ENCODE results near the gene PDE4D. TPM values are rescaled to one million over a fixed set of nuclear protein-coding genes. Genes with fewer than 3 reads are reported as not detected.

Gene PDE4D
- total and polyA plus RNA-seq, 2 donors (not counting 1 experiment from before 2014, with no cell fraction given) = 14.9 to 171 TPM

- no peak for ATAC-seq (ENCODE audit: low read depth)
- H3K27ac ChIP-seq (ENCODE audit: low read length in 2 of 2) = no peak overlapping the region
- intact Hi-C loops (cut with micrococcal nuclease) = no loop called here
- POLR2A ChIA-PET = no interaction called here
- H3K4me2 ChIP-seq (replicated peaks; ENCODE audit: low read depth, low read length, poor library complexity, severe bottlenecking) = no peak overlapping the region
- Mint-ChIP-seq H3K4me1 (no peaks in the 10 kb centered on the region), H3K27ac (no peak overlapping the region), H3K27me3 (peaks cover 25% of the 10 kb centered on the region), H3K4me3 (no peak overlapping the region), H3K9me3 (ENCODE audit: insufficient read depth) (peaks cover 3% of the 10 kb centered on the region)
- DNase-seq = no peak
- H3K4me3 ChIP-seq (ENCODE audit: control extremely low read depth in 1 of 5, extremely low read depth in 1 of 5, insufficient read depth in 1 of 5, low read depth in 2 of 5, low read length in 4 of 5) = no peak overlapping the region
- no peak overlapping the region for H2AFZ ChIP-seq (ENCODE audit: insufficient read depth, low read depth, low read length, poor library complexity, severe bottlenecking)
- peaks cover 0 to 3% (median 0%) of the 10 kb centered on the region in 4 experiments for H3K27me3 ChIP-seq (replicated peaks in 1 of 4; ENCODE audit: control extremely low read depth in 1 of 4, control insufficient read depth in 3 of 4, insufficient read depth in 4 of 4, low read length in 3 of 4)
- CTCF ChIA-PET = no interaction called here
- no peak for TF ChIP-seq EZH2 (IDR thresholded peaks at IDR 0.05; ENCODE audit: borderline replicate concordance, insufficient read depth, low read depth, low read length, poor library complexity, severe bottlenecking)
- no peak overlapping the region for H3K9ac ChIP-seq (ENCODE audit: low read length)
- H3K4me1 ChIP-seq (ENCODE audit: control insufficient read depth in 2 of 2, insufficient read depth in 2 of 2, low read length in 2 of 2) = no peaks in the 10 kb centered on the region
- H4K20me1 ChIP-seq (ENCODE audit: control insufficient read depth, insufficient read depth, low read length, poor library complexity, severe bottlenecking) = no peaks in the 10 kb centered on the region
- H3K36me3 ChIP-seq (replicated peaks in 1 of 2; ENCODE audit: control extremely low read depth in 1 of 2, control insufficient read depth in 1 of 2, extremely low read depth in 1 of 2, insufficient read depth in 2 of 2, low read length in 1 of 2) = no peaks in the 10 kb centered on the region
- H3K79me2 ChIP-seq (ENCODE audit: control insufficient read depth, insufficient read depth, low read length) = no peaks in the 10 kb centered on the region
- H3K9me3 ChIP-seq (ENCODE audit: control extremely low read depth in 1 of 3, control insufficient read depth in 2 of 3, insufficient read depth in 1 of 3, low read length in 2 of 3) = no peaks in the 10 kb centered on the region
- WGBS (ENCODE audit: insufficient coverage) = 89% methylated on average over 3 of the region's 3 CpGs
Measured at GRCh38 chr5:58930520-58930919, 963.0 kb downstream of the PDE4D start.

- Histone ChIP-seq H3K27ac (ENCODE audit: low read length in 2 of 2) (no peak overlapping the region), H3K27me3 (replicated peaks in 1 of 4; ENCODE audit: control extremely low read depth in 1 of 4, control insufficient read depth in 3 of 4, insufficient read depth in 4 of 4, low read length in 3 of 4) (peaks cover 0 to 3% (median 0%) of the 10 kb centered on the region in 4 experiments), H4K20me1 (ENCODE audit: control insufficient read depth, insufficient read depth, low read length, poor library complexity, severe bottlenecking) (no peaks in the 10 kb centered on the region), H3K9me3 (ENCODE audit: control extremely low read depth in 1 of 3, control insufficient read depth in 2 of 3, insufficient read depth in 1 of 3, low read length in 2 of 3) (no peaks in the 10 kb centered on the region), H3K4me3 (ENCODE audit: control extremely low read depth in 1 of 5, extremely low read depth in 1 of 5, insufficient read depth in 1 of 5, low read depth in 2 of 5, low read length in 4 of 5) (no peak overlapping the region), H3K9ac (ENCODE audit: low read length) (no peak overlapping the region), H3K4me2 (replicated peaks; ENCODE audit: low read depth, low read length, poor library complexity, severe bottlenecking) (no peak overlapping the region), H3K4me1 (ENCODE audit: control insufficient read depth in 2 of 2, insufficient read depth in 2 of 2, low read length in 2 of 2) (no peaks in the 10 kb centered on the region), H3K79me2 (ENCODE audit: control insufficient read depth, insufficient read depth, low read length) (no peaks in the 10 kb centered on the region), H3K36me3 (replicated peaks in 1 of 2; ENCODE audit: control extremely low read depth in 1 of 2, control insufficient read depth in 1 of 2, extremely low read depth in 1 of 2, insufficient read depth in 2 of 2, low read length in 1 of 2) (no peaks in the 10 kb centered on the region), H2AFZ (ENCODE audit: insufficient read depth, low read depth, low read length, poor library complexity, severe bottlenecking) (no peak overlapping the region)
- no CpG with 5 or more reads among the region's 1 CpG for WGBS (ENCODE audit: insufficient coverage)
- H3K27ac Mint-ChIP-seq = no peak overlapping the region
- ChIA-PET POLR2A (no interaction called here), CTCF (interaction anchor here (0.6 kb wide), 1 partner anchor 1053 kb away, joined by 3 read pairs; no protein-coding TSS in a partner anchor)
- ATAC-seq (ENCODE audit: low read depth) (no peak), DNase-seq (no peak)
- no peak for TF ChIP-seq CTCF (IDR thresholded peaks at IDR 0.05)
- TF ChIP-seq EZH2 (IDR thresholded peaks at IDR 0.05; ENCODE audit: borderline replicate concordance, insufficient read depth, low read depth, low read length, poor library complexity, severe bottlenecking) = no peak
- H3K27me3 Mint-ChIP-seq = peaks cover 25% of the 10 kb centered on the region
- intact Hi-C loops (cut with micrococcal nuclease) = no loop called here
- H3K4me3 Mint-ChIP-seq = no peak overlapping the region
- H3K9me3 Mint-ChIP-seq (ENCODE audit: insufficient read depth) = peaks cover 3% of the 10 kb centered on the region
- H3K4me1 Mint-ChIP-seq = no peaks in the 10 kb centered on the region
Measured at GRCh38 chr5:58929726-58930125, 963.8 kb downstream of the PDE4D start.
